MCF 10A (cell line): ENCODE results near the gene ACCS. TPM values are rescaled to one million over a fixed set of nuclear protein-coding genes. Genes with fewer than 3 reads are reported as not detected.

ENCODE experiments used
- BruUV-seq: library from RNA; stranded (reverse); fragments of 400-500 nt; replicated peaks from 2 replicates; lab custom pipeline; 2021; lab: Mats Ljungman, UMichigan
- CTCF ChIA-PET: fragments of 300-600 bp; sonication (Branson Sonifier 250); formaldehyde crosslinking; extraction: SDS; loops from one replicate; lab custom pipeline; 2021; ENCODE audit warnings: antibody characterized with exemption, inconsistent platforms; lab: Yijun Ruan, JAX
- POLR2A ChIA-PET: fragments of 300-600, 350-650 bp; sonication (Branson Sonifier 250); formaldehyde crosslinking; extraction: SDS; loops from one replicate; lab custom pipeline; 2020; ENCODE audit warnings: antibody characterized with exemption, inconsistent platforms; lab: Yijun Ruan, JAX
- DNase-seq: peaks from one replicate; pipeline ENCODE4 v3.0.0-alpha.2; 2018; ENCODE audit not compliant: unreplicated experiment
- H3K27ac Mint-ChIP-seq: one replicate; pipeline ENCODE4 v1.8.0; 2022; ENCODE audit warnings: mild to moderate bottlenecking, low read depth, mixed read lengths; ENCODE audit not compliant: unreplicated experiment
- H3K27me3 Mint-ChIP-seq: one replicate; pipeline ENCODE4 v1.8.0; 2022; ENCODE audit warnings: mixed read lengths; ENCODE audit not compliant: insufficient read depth, unreplicated experiment
- H3K36me3 Mint-ChIP-seq: one replicate; pipeline ENCODE4 v1.8.0; 2022; ENCODE audit warnings: mild to moderate bottlenecking, moderate library complexity, mixed read lengths; ENCODE audit not compliant: insufficient read depth, unreplicated experiment
- H3K4me1 Mint-ChIP-seq: one replicate; pipeline ENCODE4 v1.8.0; 2022; ENCODE audit warnings: mixed read lengths; ENCODE audit not compliant: insufficient read depth, unreplicated experiment
- H3K4me3 Mint-ChIP-seq: one replicate; pipeline ENCODE4 v1.8.0; 2022; ENCODE audit warnings: mild to moderate bottlenecking, moderate library complexity, mixed read lengths; ENCODE audit not compliant: unreplicated experiment
- H3K9me3 Mint-ChIP-seq: one replicate; pipeline ENCODE4 v1.8.0; 2022; ENCODE audit warnings: mixed read lengths; ENCODE audit not compliant: unreplicated experiment
- CTCF ChIP-seq: fragments of 200-600 bp; IDR thresholded peaks from one replicate; pipeline ENCODE4 v1.8.0; 2022; ENCODE audit warnings: antibody characterized with exemption, mild to moderate bottlenecking; ENCODE audit not compliant: unreplicated experiment
- intact Hi-C: fragments of 100-400 bp; cut with micrococcal nuclease; formaldehyde crosslinking; loops from 2 replicates; pipeline ENCODE4 v1.14.1; 2022
- total RNA-seq: library from RNA; stranded (reverse); gene quantifications from 2 replicates; pipeline ENCODE4 v1.2.3, GENCODE V29; 2022

The ACCS gene
- total RNA-seq, 1 experiment from 2014 or later = 7.9 TPM

- CTCF ChIA-PET = interaction anchor here (0.6 to 1.6 kb wide), 6 partner anchors 10 to 164 kb away, joined by 3 to 6 read pairs (median 4); no protein-coding TSS in a partner anchor
- H3K27ac Mint-ChIP-seq = no peak overlapping the region
- intact Hi-C loops = no loop called here
- H3K4me1 Mint-ChIP-seq = peaks cover 11% of the 10 kb centered on the region
- no peaks in the 10 kb centered on the region for H3K27me3 Mint-ChIP-seq
- no TSS peak for BruUV-seq
- TF ChIP-seq CTCF = no peak
- H3K9me3 Mint-ChIP-seq = no peaks in the 10 kb centered on the region
- POLR2A ChIA-PET = interaction anchor here (2.7 kb wide), 1 partner anchor 29 kb away, joined by 16 read pairs; the partner anchor contains the start of gene EXT2
- no peak for DNase-seq
- H3K36me3 Mint-ChIP-seq = no peaks in the 10 kb centered on the region
- peak overlapping the region; percentile 78 for H3K4me3 Mint-ChIP-seq
Measured at GRCh38 chr11:44065161-44065661, 859 bp upstream of the ACCS start.

GRCh38 chr11:44066732-44067141 lies 667 bp downstream of the ACCS start:
- Mint-ChIP-seq H3K27me3 (no peaks in the 10 kb centered on the region), H3K9me3 (no peaks in the 10 kb centered on the region), H3K4me3 (peak overlapping the region; percentile 78), H3K27ac (peak overlapping the region; percentile 89), H3K4me1 (peaks cover 11% of the 10 kb centered on the region), H3K36me3 (no peaks in the 10 kb centered on the region)
- DNase-seq = peak; percentile 78
- no peak for TF ChIP-seq CTCF
- BruUV-seq = TSS peak; percentile 73
- intact Hi-C loops = no loop called here
- ChIA-PET CTCF (interaction anchor here (0.5 to 1.6 kb wide), 8 partner anchors 8 to 177 kb away, joined by 3 to 6 read pairs (median 3); partner anchors contain the start of gene EXT2), POLR2A (interaction anchor here (0.6 to 2.7 kb wide), 8 partner anchors 8 to 186 kb away, joined by 3 to 16 read pairs (median 4); partner anchors contain the start of gene EXT2)

GRCh38 chr11:44067266-44067665 lies 1.2 kb downstream of the ACCS start:
- DNase-seq = no peak
- peaks cover 11% of the 10 kb centered on the region for H3K4me1 Mint-ChIP-seq
- POLR2A ChIA-PET = interaction anchor here (1.1 to 2.7 kb wide), 4 partner anchors 8 to 186 kb away, joined by 3 to 16 read pairs (median 4); partner anchors contain the start of gene EXT2
- no peak for TF ChIP-seq CTCF
- H3K4me3 Mint-ChIP-seq = peak overlapping the region; percentile 78
- no TSS peak for BruUV-seq
- H3K9me3 Mint-ChIP-seq = no peaks in the 10 kb centered on the region
- CTCF ChIA-PET = interaction anchor here (0.7 to 2.0 kb wide), 4 partner anchors 11 to 177 kb away, joined by 3 to 14 read pairs (median 3); no protein-coding TSS in a partner anchor
- H3K27me3 Mint-ChIP-seq = no peaks in the 10 kb centered on the region
- H3K27ac Mint-ChIP-seq = no peak overlapping the region
- no peaks in the 10 kb centered on the region for H3K36me3 Mint-ChIP-seq
- intact Hi-C loops = no loop called here

GRCh38 chr11:44068180-44068579 lies 2.1 kb downstream of the ACCS start:
- Mint-ChIP-seq H3K4me3 (no peak overlapping the region), H3K27me3 (no peaks in the 10 kb centered on the region), H3K36me3 (peaks cover 3% of the 10 kb centered on the region), H3K27ac (no peak overlapping the region), H3K9me3 (no peaks in the 10 kb centered on the region), H3K4me1 (peaks cover 11% of the 10 kb centered on the region)
- BruUV-seq = no TSS peak
- POLR2A ChIA-PET = no interaction called here
- TF ChIP-seq CTCF = no peak
- intact Hi-C loops = no loop called here
- DNase-seq = no peak
- CTCF ChIA-PET = interaction anchor here (0.6 to 2.0 kb wide), 5 partner anchors 9 to 175 kb away, joined by 3 to 14 read pairs (median 4); no protein-coding TSS in a partner anchor
